GM23248 (cell line): ENCODE results near the gene EBF4. TPM values are rescaled to one million over a fixed set of nuclear protein-coding genes. Genes with fewer than 3 reads are reported as not detected.

Source experiments
- DNase-seq: peaks from one replicate; pipeline ENCODE4 v3.0.0-alpha.2; 2015
- H2AFZ ChIP-seq: fragments of 200-600 bp; sonication (generic); 2 replicates; pipeline ENCODE4 v1.6.1; 2016; ENCODE audit warnings: antibody characterized with exemption
- H3F3A ChIP-seq: fragments of 200-600 bp; sonication (generic); 2 replicates; pipeline ENCODE4 v1.6.1; 2016; ENCODE audit warnings: mild to moderate bottlenecking, antibody characterized with exemption, mixed run types; ENCODE audit not compliant: insufficient read depth
- H3K27ac ChIP-seq: fragments of 200-600 bp; sonication (generic); 2 replicates; pipeline ENCODE4 v1.5.1; 2016; ENCODE audit warnings: mild to moderate bottlenecking
- H3K27me3 ChIP-seq: fragments of 200-600 bp; sonication (generic); replicated peaks from 2 replicates; pipeline ENCODE4 v1.6.1; 2016; ENCODE audit warnings: mild to moderate bottlenecking; ENCODE audit not compliant: insufficient read depth
- H3K36me3 ChIP-seq: fragments of 200-600 bp; sonication (generic); 2 replicates; pipeline ENCODE4 v1.6.1; 2016; ENCODE audit warnings: low read depth, mild to moderate bottlenecking
- H3K4me1 ChIP-seq: fragments of 200-600 bp; sonication (generic); 2 replicates; pipeline ENCODE4 v1.6.1; 2016; ENCODE audit warnings: mild to moderate bottlenecking; ENCODE audit not compliant: insufficient read depth
- H3K4me2 ChIP-seq: fragments of 200-600 bp; sonication (generic); one replicate; pipeline ENCODE4 v1.6.1; 2016; ENCODE audit warnings: mild to moderate bottlenecking; ENCODE audit not compliant: unreplicated experiment
- H3K4me3 ChIP-seq: fragments of 200-600 bp; sonication (generic); 2 replicates; pipeline ENCODE4 v1.5.1; 2016; ENCODE audit warnings: mild to moderate bottlenecking
- H3K79me2 ChIP-seq: fragments of 200-600 bp; sonication (generic); 2 replicates; pipeline ENCODE4 v1.6.1; 2016; ENCODE audit warnings: mild to moderate bottlenecking; ENCODE audit not compliant: insufficient read depth
- H3K9ac ChIP-seq: fragments of 200-600 bp; sonication (generic); 2 replicates; pipeline ENCODE4 v1.6.1; 2016; ENCODE audit warnings: mild to moderate bottlenecking
- H3K9me2 ChIP-seq: fragments of 200-600 bp; sonication (generic); 2 replicates; pipeline ENCODE4 v1.6.1; 2016; ENCODE audit warnings: mixed run types, mild to moderate bottlenecking, moderate library complexity; ENCODE audit not compliant: insufficient read depth
- H3K9me3 ChIP-seq: fragments of 200-600 bp; sonication (generic); one replicate; pipeline ENCODE4 v1.6.1; 2017; ENCODE audit warnings: low read depth
- H4K20me1 ChIP-seq: fragments of 200-600 bp; sonication (generic); 2 replicates; pipeline ENCODE4 v1.6.0; 2016; ENCODE audit not compliant: insufficient read depth
- EZH2 ChIP-seq: fragments of 200-600 bp; sonication (generic); IDR thresholded peaks from 2 replicates; pipeline ENCODE4 v1.6.1; 2018; ENCODE audit warnings: antibody characterized with exemption, mild to moderate bottlenecking; ENCODE audit not compliant: insufficient read depth, poor library complexity, severe bottlenecking
- EZH2phosphoT487 ChIP-seq: fragments of 200-600 bp; sonication (generic); IDR thresholded peaks from 2 replicates; pipeline ENCODE4 v1.6.1; 2018; ENCODE audit warnings: antibody characterized with exemption, moderate library complexity, mild to moderate bottlenecking, low read depth; ENCODE audit not compliant: insufficient read depth
- WGBS, 2 experiments: methylation state at CpG; one replicate each; pipeline ENCODE4 v1.1.6; 2015 to 2017; ENCODE audit warnings: low lambda C conversion rate in 2 of 2, low coverage in 1 of 2; ENCODE audit errors: missing lambda C conversion rate in 2 of 2; 5-methylcytosine and 5-hydroxymethylcytosine counted together
- in situ Hi-C: fragments of 300-500 bp; cut with MboI; formaldehyde crosslinking; loops from 2 replicates; pipeline ENCODE4 v1.15.0; 2020
- polyA plus RNA-seq: library from polyadenylated mRNA; unstranded; fragments of >200 nt; fragmentation: Nextera tagmentation; extraction: Ambion mirVana; gene quantifications from 2 replicates; pipeline ENCODE4 v1.2.1, GENCODE V29; 2016
- total RNA-seq: library from RNA; depleted of rRNA; stranded (reverse); fragments of >200 nt; shearing (Covaris generic); gene quantifications from 2 replicates; pipeline ENCODE4 v1.2.3, GENCODE V29; 2014

EBF4 gene
- total and polyA plus RNA-seq, 2 experiments from 2014 or later, result 0.36 TPM; not detected in 1

DNA sequence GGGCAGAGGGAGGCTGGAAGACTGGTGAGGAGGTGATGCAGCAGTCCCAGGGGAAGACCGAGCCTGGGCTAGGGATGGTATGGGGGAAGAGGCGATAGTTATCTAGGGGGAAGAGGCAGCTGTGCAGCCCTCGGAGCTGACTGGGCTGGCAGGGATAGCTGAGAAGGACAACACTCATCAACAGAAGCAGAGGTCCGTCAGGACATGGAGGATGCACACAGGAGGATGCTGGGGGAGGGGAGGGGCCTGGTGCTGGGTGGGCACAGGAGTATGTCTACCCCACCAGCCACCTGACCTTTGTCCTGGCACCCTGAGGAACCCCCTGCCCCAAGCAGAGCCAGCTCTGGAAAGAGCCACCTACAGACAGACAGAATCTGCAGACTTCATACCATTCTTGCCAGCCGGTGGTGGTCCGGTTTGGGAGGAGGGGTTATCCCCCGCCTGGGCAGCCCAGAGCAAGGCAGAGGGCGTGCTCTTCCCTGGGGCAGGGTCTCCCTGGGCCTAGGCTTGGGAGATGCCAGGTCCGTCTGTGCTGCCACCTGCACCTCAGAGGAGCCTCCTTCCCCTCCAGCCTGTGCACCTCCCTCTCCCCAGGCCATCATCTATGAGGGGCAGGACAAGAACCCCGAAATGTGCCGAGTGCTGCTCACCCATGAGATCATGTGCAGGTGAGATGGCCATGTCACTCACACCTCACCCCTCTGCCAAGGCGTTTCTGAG lies 14.9 kb downstream of the EBF4 start:
- no peaks in the 10 kb centered on the region for H3K79me2 ChIP-seq
- TF ChIP-seq EZH2, result no peak
- H3K9me3 ChIP-seq, result no peaks in the 10 kb centered on the region
- H3K27ac ChIP-seq, result no peak overlapping the region
- no peak overlapping the region for H2AFZ ChIP-seq
- no peaks in the 10 kb centered on the region for H3K9me2 ChIP-seq
- H4K20me1 ChIP-seq, result no peaks in the 10 kb centered on the region
- no peak overlapping the region for H3K4me2 ChIP-seq
- H3K36me3 ChIP-seq, result no peaks in the 10 kb centered on the region
- in situ Hi-C loops, result no loop called here
- H3K4me1 ChIP-seq, result no peaks in the 10 kb centered on the region
- no peak for DNase-seq
- H3F3A ChIP-seq, result no peaks in the 10 kb centered on the region
- no peak overlapping the region for H3K9ac ChIP-seq
- peaks cover 32% of the 10 kb centered on the region for H3K27me3 ChIP-seq
- WGBS, 2 experiments, result 57 to 59% methylated on average over 9 to 12 of the region's 12 CpGs
- no peak overlapping the region for H3K4me3 ChIP-seq

GRCh38 chr20:2708073-2708415 lies 15.5 kb downstream of the EBF4 start:
- no peak overlapping the region for H3K9ac ChIP-seq
- no peaks in the 10 kb centered on the region for H3K36me3 ChIP-seq
- H3K79me2 ChIP-seq, result no peaks in the 10 kb centered on the region
- WGBS, 2 experiments, result 82 to 92% methylated on average over 5 of the region's 5 CpGs
- no peaks in the 10 kb centered on the region for H4K20me1 ChIP-seq
- H3F3A ChIP-seq, result no peaks in the 10 kb centered on the region
- no peaks in the 10 kb centered on the region for H3K9me3 ChIP-seq
- TF ChIP-seq EZH2phosphoT487 (no peak), EZH2 (no peak)
- H3K27me3 ChIP-seq, result peaks cover 32% of the 10 kb centered on the region
- no peaks in the 10 kb centered on the region for H3K9me2 ChIP-seq
- no peaks in the 10 kb centered on the region for H3K4me1 ChIP-seq
- DNase-seq, result no peak
- in situ Hi-C loops, result no loop called here
- H3K4me3 ChIP-seq, result no peak overlapping the region
- H3K27ac ChIP-seq, result no peak overlapping the region
- no peak overlapping the region for H3K4me2 ChIP-seq
- no peak overlapping the region for H2AFZ ChIP-seq

GRCh38 chr20:2708665-2709064 lies 16.1 kb downstream of the EBF4 start:
- TF ChIP-seq EZH2, result no peak
- TF ChIP-seq EZH2phosphoT487, result no peak
- Histone ChIP-seq H3K9ac (no peak overlapping the region), H3K27ac (no peak overlapping the region), H3K9me2 (no peaks in the 10 kb centered on the region), H3K9me3 (no peaks in the 10 kb centered on the region), H3K79me2 (no peaks in the 10 kb centered on the region), H3K27me3 (peaks cover 32% of the 10 kb centered on the region), H4K20me1 (no peaks in the 10 kb centered on the region), H3K36me3 (no peaks in the 10 kb centered on the region), H3K4me2 (no peak overlapping the region), H3K4me1 (no peaks in the 10 kb centered on the region), H2AFZ (no peak overlapping the region), H3F3A (no peaks in the 10 kb centered on the region), H3K4me3 (no peak overlapping the region)
- in situ Hi-C loops, result no loop called here
- no peak for DNase-seq
- WGBS, 2 experiments, result 83 to 88% methylated on average over 9 of the region's 9 CpGs

DNA sequence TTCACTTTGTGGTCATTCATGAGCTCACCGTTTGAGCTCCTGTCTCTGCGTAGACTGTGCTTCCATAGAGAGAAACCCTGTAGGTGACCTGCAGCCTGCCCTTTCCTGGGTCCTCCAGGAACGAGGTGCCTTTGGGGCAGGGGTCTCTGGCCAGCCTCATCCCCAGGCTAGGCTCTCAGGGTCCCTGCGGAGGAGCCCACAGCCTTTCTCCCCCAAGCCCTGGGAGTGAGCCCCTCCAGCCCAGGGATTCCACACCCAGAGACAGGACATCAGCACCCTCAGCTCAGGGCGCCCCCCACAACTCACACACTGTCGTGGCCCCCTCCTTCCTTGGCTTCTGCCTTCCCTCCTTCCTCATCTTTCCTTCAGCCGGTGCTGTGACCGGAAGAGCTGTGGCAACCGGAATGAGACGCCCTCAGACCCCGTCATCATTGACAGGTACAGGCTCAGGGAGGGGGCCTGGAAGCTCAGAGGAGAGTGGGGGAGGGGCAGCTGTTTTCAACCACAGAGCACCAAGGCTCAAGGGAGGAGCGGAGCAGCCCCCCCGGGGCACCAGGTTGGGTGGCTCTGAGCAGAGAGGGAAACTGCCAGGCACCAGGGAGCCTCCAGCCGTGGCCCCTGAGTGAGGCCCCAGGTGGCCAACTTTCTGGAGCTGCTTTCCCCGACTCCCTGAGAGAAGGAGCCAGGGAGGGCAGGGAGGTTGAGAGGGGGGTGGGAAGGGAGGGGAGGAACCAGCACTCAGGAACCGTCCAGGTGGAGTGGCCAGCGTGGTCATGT lies 16.8 kb downstream of the EBF4 start:
- Histone ChIP-seq H3K36me3 (no peaks in the 10 kb centered on the region), H3K9me2 (no peaks in the 10 kb centered on the region), H3F3A (no peaks in the 10 kb centered on the region), H3K4me2 (no peak overlapping the region), H3K4me3 (no peak overlapping the region), H4K20me1 (no peaks in the 10 kb centered on the region), H3K27ac (no peak overlapping the region), H2AFZ (no peak overlapping the region), H3K4me1 (no peaks in the 10 kb centered on the region), H3K9me3 (no peaks in the 10 kb centered on the region), H3K9ac (no peak overlapping the region), H3K27me3 (peaks cover 31% of the 10 kb centered on the region), H3K79me2 (no peaks in the 10 kb centered on the region)
- no peak for TF ChIP-seq EZH2
- DNase-seq, result no peak
- in situ Hi-C loops, result no loop called here
- 57 to 66% methylated on average over 9 to 17 of the region's 17 CpGs for WGBS, 2 experiments
